K562 (cell line): Measurements from ENCODE around the gene TEX51. TPM values are rescaled to one million over a fixed set of nuclear protein-coding genes. Genes with fewer than 3 reads are reported as not detected.

Experiments used
- CBX2 ChIP-seq: fragments of 200-600 bp; sonication (generic); IDR thresholded peaks from one replicate; pipeline ENCODE4 v1.6.1; 2012; ENCODE audit warnings: mild to moderate bottlenecking, low read length, inconsistent platforms; ENCODE audit not compliant: insufficient read depth, poor library complexity, severe bottlenecking
- DMBX1 ChIP-seq: fragments of 250-450 bp; sonication (Bioruptor Pico); IDR thresholded peaks from 2 replicates; pipeline ENCODE4 v1.8.0; 2022; ENCODE audit warnings: inconsistent platforms, mild to moderate bottlenecking, moderate library complexity, borderline replicate concordance
- RREB1 ChIP-seq: fragments of 250-450 bp; sonication (Bioruptor Pico); IDR thresholded peaks from 2 replicates; pipeline ENCODE4 v1.4.0; 2020
- STAT5B ChIP-seq: fragments of 250-450 bp; sonication (Bioruptor Pico); IDR thresholded peaks from 2 replicates; pipeline ENCODE4 v1.8.0; 2021; ENCODE audit warnings: mild to moderate bottlenecking, inconsistent platforms
- TAL1 ChIP-seq: fragments of 450-650 bp; IDR thresholded peaks from 2 replicates; pipeline ENCODE4 v1.6.1; 2016; ENCODE audit warnings: mild to moderate bottlenecking
- TCF7 ChIP-seq: sonication (generic); IDR thresholded peaks from 2 replicates; pipeline ENCODE4 v1.6.1; 2016; ENCODE audit warnings: antibody characterized with exemption, borderline replicate concordance
- TCFL5 ChIP-seq: fragments of 250-450 bp; sonication (Bioruptor Pico); conservative IDR thresholded peaks from 2 replicates; pipeline ENCODE4 v1.6.1; 2021; ENCODE audit warnings: mild to moderate bottlenecking, moderate library complexity, matching md5 sums
- ZBTB9 ChIP-seq: fragments of 450-650 bp; formaldehyde crosslinking; IDR thresholded peaks from 2 replicates; pipeline ENCODE4 v1.4.0; 2020; ENCODE audit warnings: mild to moderate bottlenecking, moderate library complexity
- ZNF699 ChIP-seq: fragments of 250-450 bp; sonication (Bioruptor Pico); IDR thresholded peaks from 2 replicates; pipeline ENCODE4 v1.8.0; 2021; ENCODE audit warnings: mild to moderate bottlenecking, moderate library complexity; ENCODE audit not compliant: insufficient replicate concordance
- polyA plus RNA-seq, 8 experiments: library from polyadenylated mRNA; depleted of rRNA in 4 of 8; stranded (reverse) in 5 of 8; unstranded in 3 of 8; fragments of >200 nt; fragmentation: Nextera tagmentation in 2 of 8; fragmentation: Illumina TruSeq in 1 of 8; extraction: Ambion mirVana in 2 of 8; extraction: Trizol in 1 of 8; gene quantifications; 2 replicates each; pipeline versions ENCODE4 v1.2.1 to v1.2.3, GENCODE V29; 2011 to 2014; ENCODE audit warnings: inconsistent platforms in 1 of 8, missing spikeins in 1 of 8
- total RNA-seq, 7 experiments: library from RNA; depleted of rRNA in 6 of 7; stranded (reverse); fragments of >200 nt in 6 of 7; fragmentation: Illumina TruSeq in 2 of 7; extraction: Trizol in 2 of 7; gene quantifications; 2 replicates each; pipeline versions ENCODE4 v1.2.1 to v1.2.3, GENCODE V29; 2011 to 2021; ENCODE audit warnings: low replicate concordance in 1 of 7

TEX51 gene
- total and polyA plus RNA-seq, 9 of the 15 experiments (the other 6 are each of a cell fraction or from before 2014, with no cell fraction given) = not detected

GRCh38 chr2:126930970-126931590, 32.4 kb downstream of the TEX51 start (continued):
- no peak for TF ChIP-seq RREB1 (CRISPR knock-in tag)
- no peak for TF ChIP-seq DMBX1 (CRISPR knock-in tag)
- TF ChIP-seq ZBTB9 = no peak
- TF ChIP-seq CBX2 = no peak
- TF ChIP-seq ZNF699 (CRISPR knock-in tag) = no peak
- TF ChIP-seq STAT5B (CRISPR knock-in tag) = no peak
- no peak for TF ChIP-seq TAL1
- TF ChIP-seq TCF7 = no peak
- TF ChIP-seq TCFL5 (CRISPR knock-in tag) = no peak
